ENCODE results near the gene MACROD1. TPM values are rescaled to one million over a fixed set of nuclear protein-coding genes. Genes with fewer than 3 reads are reported as not detected.

Gene MACROD1
- total and polyA plus RNA-seq, 9 of the 15 experiments (the other 6 are each of a cell fraction or from before 2014, with no cell fraction given), result 1.1 to 60.0 (median 26.4) TPM

GRCh38 chr11:64122411-64123410 lies 43.2 kb downstream of the MACROD1 start (continued):
- TF ChIP-seq, protein P1, sequence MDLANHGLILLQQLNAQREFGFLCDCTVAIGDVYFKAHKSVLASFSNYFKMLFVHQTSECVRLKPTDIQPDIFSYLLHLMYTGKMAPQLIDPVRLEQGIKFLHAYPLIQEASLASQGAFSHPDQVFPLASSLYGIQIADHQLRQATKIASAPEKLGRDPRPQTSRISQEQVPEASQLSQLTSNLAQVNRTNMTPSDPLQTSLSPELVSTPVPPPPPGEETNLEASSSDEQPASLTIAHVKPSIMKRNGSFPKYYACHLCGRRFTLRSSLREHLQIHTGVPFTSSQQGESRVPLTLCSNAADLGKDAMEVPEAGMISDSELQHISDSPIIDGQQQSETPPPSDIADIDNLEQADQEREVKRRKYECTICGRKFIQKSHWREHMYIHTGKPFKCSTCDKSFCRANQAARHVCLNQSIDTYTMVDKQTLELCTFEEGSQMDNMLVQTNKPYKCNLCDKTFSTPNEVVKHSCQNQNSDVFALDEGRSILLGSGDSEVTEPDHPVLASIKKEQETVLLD (IDR thresholded peaks at IDR 0.05), result no peak
- no peak for TF ChIP-seq U2AF2 (optimal IDR thresholded peaks at IDR 0.05; ENCODE audit: low read depth, low read length)
- no peak for TF ChIP-seq ZFX (CRISPR knock-in tag; IDR thresholded peaks at IDR 0.05)

DNA sequence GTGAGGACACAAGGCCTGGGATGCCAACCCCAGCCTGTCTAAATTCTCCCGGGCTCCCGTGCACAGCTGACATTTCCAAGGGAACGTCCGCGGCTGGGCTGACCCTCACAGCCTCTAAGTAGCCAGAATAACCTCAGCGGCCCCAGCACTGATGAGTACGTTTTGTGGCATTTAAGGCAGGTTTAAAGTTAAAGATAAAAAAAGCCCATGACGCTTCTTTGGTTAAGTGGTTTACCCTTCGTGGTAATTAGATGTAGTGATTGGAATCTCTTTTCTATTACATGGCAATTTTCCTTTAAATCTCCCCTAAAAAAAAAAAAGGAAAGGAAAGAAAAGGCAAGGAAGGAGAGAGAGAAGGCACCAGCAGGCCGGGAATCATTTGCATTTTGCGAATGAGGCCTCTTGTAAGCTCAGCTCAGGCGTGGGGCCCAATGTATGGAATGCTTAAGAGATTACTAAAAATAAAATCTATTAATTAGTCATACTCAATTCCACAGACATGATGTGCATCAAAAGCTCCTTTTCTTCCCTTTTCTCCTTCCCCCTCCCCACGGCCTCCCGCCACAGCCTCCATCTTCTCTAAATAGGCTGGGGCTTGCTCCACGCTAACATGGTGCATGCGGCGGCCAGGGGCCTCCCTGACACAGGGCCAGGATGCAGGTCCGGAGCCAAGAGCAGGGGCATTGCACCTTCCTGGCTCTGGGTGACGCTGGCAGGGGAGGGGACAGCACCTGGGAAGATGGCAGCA lies 44.1 kb downstream of the MACROD1 start:
- H3K9me1 ChIP-seq (ENCODE audit: control insufficient read depth, insufficient read depth, low read length), result peaks cover 4% of the 10 kb centered on the region
- no peak overlapping the region for H3K4me3 ChIP-seq
- H3K9me3 ChIP-seq (replicated peaks; ENCODE audit: control insufficient read depth, insufficient read depth, low read depth, low read length), result no peaks in the 10 kb centered on the region
- H3K27me3 ChIP-seq (ENCODE audit: control insufficient read depth in 2 of 2, insufficient read depth in 2 of 2, low read length in 2 of 2), result no peaks in the 10 kb centered on the region
- H3K36me3 ChIP-seq (ENCODE audit: control insufficient read depth, insufficient read depth, low read length), result no peaks in the 10 kb centered on the region
- no peak for ATAC-seq
- no peak for DNase-seq (ENCODE audit: extremely low read depth in 1 of 4, low spot score in 3 of 4)
- in situ Hi-C loops (cut with MboI), result no loop called here
- peaks cover 15% of the 10 kb centered on the region for H4K20me1 ChIP-seq (replicated peaks; ENCODE audit: control insufficient read depth, insufficient read depth, low read length)
- ChIA-PET POLR2A (interaction anchor here (0.5 to 0.9 kb wide), 4 partner anchors 67 to 1319 kb away, joined by 3 to 4 read pairs (median 3); partner anchors contain the start of gene COX8A), CTCF (ENCODE audit: low intra/inter-chr PET ratio) (no interaction called here)
- peak overlapping the region in 1 of 2 experiments; percentile 50; a peak in 1 of 4 replicates for H3K9ac ChIP-seq (ENCODE audit: insufficient read depth in 1 of 2, low read depth in 2 of 2, low read length in 2 of 2)
- no peak overlapping the region for H3K27ac ChIP-seq (ENCODE audit: extremely low read depth, low read depth, low read length)
- H2AFZ ChIP-seq (ENCODE audit: low read depth, low read length), result no peak overlapping the region
- H3K4me1 ChIP-seq (replicated peaks in 1 of 2; ENCODE audit: control insufficient read depth in 2 of 2, insufficient read depth in 2 of 2, low read length in 2 of 2), result peaks cover 0 to 24% of the 10 kb centered on the region in 2 experiments; a peak in 2 of 5 replicates
- no peak for FAIRE-seq
- H3K79me2 ChIP-seq (ENCODE audit: control insufficient read depth, insufficient read depth, low read length), result no peaks in the 10 kb centered on the region; the same call in 2 of the 3 replicates
- H3K4me2 ChIP-seq (ENCODE audit: insufficient read depth, low read length), result no peak overlapping the region
- intact Hi-C loops (cut with micrococcal nuclease), result no loop called here
- 66% methylated on average over 17 of the region's 19 CpGs for WGBS (ENCODE audit: insufficient coverage, low coverage, missing lambda C conversion rate)
- no TSS peak for BruUV-seq (replicated peaks)
- no peak for TF ChIP-seq PPARD (CRISPR knock-in tag; IDR thresholded peaks at IDR 0.05)
- TF ChIP-seq IRF9 (tag; IDR thresholded peaks at IDR 0.05), result no peak
- no peak for TF ChIP-seq ARID4B (CRISPR knock-in tag; IDR thresholded peaks at IDR 0.05)
- TF ChIP-seq, protein P2, sequence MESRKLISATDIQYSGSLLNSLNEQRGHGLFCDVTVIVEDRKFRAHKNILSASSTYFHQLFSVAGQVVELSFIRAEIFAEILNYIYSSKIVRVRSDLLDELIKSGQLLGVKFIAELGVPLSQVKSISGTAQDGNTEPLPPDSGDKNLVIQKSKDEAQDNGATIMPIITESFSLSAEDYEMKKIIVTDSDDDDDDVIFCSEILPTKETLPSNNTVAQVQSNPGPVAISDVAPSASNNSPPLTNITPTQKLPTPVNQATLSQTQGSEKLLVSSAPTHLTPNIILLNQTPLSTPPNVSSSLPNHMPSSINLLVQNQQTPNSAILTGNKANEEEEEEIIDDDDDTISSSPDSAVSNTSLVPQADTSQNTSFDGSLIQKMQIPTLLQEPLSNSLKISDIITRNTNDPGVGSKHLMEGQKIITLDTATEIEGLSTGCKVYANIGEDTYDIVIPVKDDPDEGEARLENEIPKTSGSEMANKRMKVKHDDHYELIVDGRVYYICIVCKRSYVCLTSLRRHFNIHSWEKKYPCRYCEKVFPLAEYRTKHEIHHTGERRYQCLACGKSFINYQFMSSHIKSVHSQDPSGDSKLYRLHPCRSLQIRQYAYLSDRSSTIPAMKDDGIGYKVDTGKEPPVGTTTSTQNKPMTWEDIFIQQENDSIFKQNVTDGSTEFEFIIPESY (CRISPR knock-in tag; IDR thresholded peaks at IDR 0.05), result 0 out of 2 replicates have a peak, but pooled peaks have one; percentile 34
- TF ChIP-seq TARDBP (IDR thresholded peaks at IDR 0.05), result no peak
